Esophagus squamous epithelium (tissue), 5 donors: Measurements from ENCODE around the gene TAPT1. TPM values are rescaled to one million over a fixed set of nuclear protein-coding genes. Genes with fewer than 3 reads are reported as not detected.

Experiments
- DNase-seq: peaks from one replicate; lab custom pipeline; 2025; lab: John Stamatoyannopoulos, UW
- H3K27ac ChIP-seq, 4 donors: fragments of 200-600 bp; sonication (generic); one replicate each; pipeline ENCODE4 v1.5.1; 2016 to 2019; ENCODE audit warnings: mild to moderate bottlenecking in 1 of 4
- H3K27me3 ChIP-seq, 4 donors: fragments of 200-600 bp; sonication (generic); 1 replicate in 3 of 4; 2 replicates in 1 of 4; pipeline versions ENCODE4 v1.5.1 to v1.6.0; 2017 to 2021; ENCODE audit warnings: antibody characterized with exemption in 1 of 4
- H3K36me3 ChIP-seq, 3 donors: fragments of 200-600 bp; sonication (generic); one replicate each; pipeline ENCODE4 v1.5.1; 2016 to 2019
- H3K4me1 ChIP-seq, 3 donors: fragments of 200-600 bp; sonication (generic); one replicate each; pipeline ENCODE4 v1.5.1; 2017 to 2019
- H3K4me3 ChIP-seq, 4 donors: fragments of 200-600 bp; sonication (generic); 1 replicate in 3 of 4; 2 replicates in 1 of 4; pipeline ENCODE4 v1.5.1; 2016 to 2019; ENCODE audit warnings: mild to moderate bottlenecking in 2 of 4, moderate library complexity in 1 of 4
- H3K9me3 ChIP-seq, 3 donors: fragments of 200-600 bp; sonication (generic); one replicate each; pipeline ENCODE4 v1.5.1; 2016 to 2019
- CTCF ChIP-seq, 6 experiments: fragments of 450-650 bp in 4 of 6; fragments of 200-600 bp in 2 of 6; sonication (generic) in 2 of 6; IDR thresholded peaks; one replicate each; pipeline ENCODE4 v1.5.1; 2016 to 2019; ENCODE audit warnings: antibody characterized with exemption in 6 of 6, mild to moderate bottlenecking in 4 of 6, moderate library complexity in 4 of 6
- POLR2A ChIP-seq, 4 donors: fragments of 450-650 bp; IDR thresholded peaks; one replicate each; pipeline ENCODE4 v1.6.1; 2017; ENCODE audit warnings: antibody characterized with exemption in 4 of 4, mild to moderate bottlenecking in 4 of 4, moderate library complexity in 3 of 4
- WGBS, 2 donors: methylation state at CpG; one replicate each; pipeline ENCODE4 v1.1.5; 2018; 5-methylcytosine and 5-hydroxymethylcytosine counted together
- intact Hi-C: fragments of 100-400 bp; cut with DNase I; formaldehyde crosslinking; loops from one replicate; pipeline ENCODE4 v1.15.0; 2022
- total RNA-seq, 4 donors: library from RNA; depleted of rRNA; stranded (reverse); fragments of >200 nt; gene quantifications; one replicate each; pipeline ENCODE4 v1.1.0, GENCODE V29; 2016
- donor health status: DM: yes; HTN: yes; CAD: no.

Gene TAPT1
- total RNA-seq, 4 donors from 2014 or later = 9.4 to 23.8 (median 16.9) TPM

DNA sequence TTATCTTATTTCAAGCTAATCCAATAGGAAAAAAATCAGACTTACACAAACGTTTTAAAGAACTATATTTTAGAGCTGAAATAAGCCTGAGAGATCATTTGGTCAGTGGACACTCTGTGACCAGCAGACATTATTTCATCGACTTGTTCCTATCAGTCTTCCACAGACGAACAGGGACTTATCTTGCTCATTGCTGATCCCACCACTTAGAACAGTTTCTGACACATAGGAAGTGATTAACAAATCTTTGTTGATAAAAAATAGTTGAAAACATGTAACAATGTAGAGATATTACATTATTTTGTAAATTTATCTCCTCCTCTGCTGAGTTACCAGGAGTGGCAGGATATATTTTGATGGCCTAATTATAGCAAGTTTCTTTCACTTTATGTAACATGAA is 65.8 kb downstream of the TAPT1 start:
- Histone ChIP-seq H3K27ac (no peak overlapping the region), H3K36me3 (peaks cover 0 to 45% (median 0%) of the 10 kb centered on the region in 3 donors), H3K27me3 (peaks cover 0 to 5% (median 0%) of the 10 kb centered on the region in 4 donors), H3K4me3 (no peak overlapping the region), H3K9me3 (no peaks in the 10 kb centered on the region), H3K4me1 (peaks cover 0 to 5% (median 0%) of the 10 kb centered on the region in 3 donors)
- intact Hi-C loops = no loop called here
- WGBS, 2 donors = 85 to 87% methylated on average over 3 of the region's 3 CpGs
- DNase-seq = no peak
- TF ChIP-seq CTCF (IDR thresholded peaks at IDR 0.05) (no peak), POLR2A (IDR thresholded peaks at IDR 0.05) (no peak)

GRCh38 chr4:16159286-16159685 is 67.0 kb downstream of the TAPT1 start:
- no peak for TF ChIP-seq CTCF (IDR thresholded peaks at IDR 0.05)
- no peak for TF ChIP-seq POLR2A (IDR thresholded peaks at IDR 0.05)
- H3K4me1 ChIP-seq = peaks cover 0 to 5% (median 0%) of the 10 kb centered on the region in 3 donors
- no peak overlapping the region for H3K4me3 ChIP-seq
- no peaks in the 10 kb centered on the region for H3K9me3 ChIP-seq
- 91% methylated on average over 3 of the region's 3 CpGs for WGBS, 2 donors
- DNase-seq = no peak
- H3K27ac ChIP-seq = no peak overlapping the region
- peaks cover 0 to 34% (median 0%) of the 10 kb centered on the region in 3 donors for H3K36me3 ChIP-seq
- intact Hi-C loops = no loop called here
- peaks cover 0 to 5% (median 0%) of the 10 kb centered on the region in 4 donors for H3K27me3 ChIP-seq

DNA sequence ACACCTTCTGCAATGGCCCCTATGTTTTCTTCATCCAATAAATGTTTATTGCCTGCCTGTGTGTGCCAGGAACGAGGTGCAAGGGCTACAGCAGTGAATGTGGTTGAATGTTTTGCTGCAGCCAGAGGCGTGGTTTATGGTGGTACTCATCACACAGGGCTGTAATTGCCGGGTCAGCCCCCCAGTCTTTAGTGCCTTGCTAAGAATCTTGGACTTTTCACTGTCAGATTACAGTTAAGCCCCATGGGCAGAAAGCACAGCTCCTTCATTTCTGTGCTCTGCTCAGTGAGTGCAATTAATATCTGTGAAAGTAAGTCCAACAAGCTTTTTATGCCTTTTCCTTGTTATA is 67.8 kb downstream of the TAPT1 start:
- Histone ChIP-seq H3K36me3 (peaks cover 0 to 26% (median 0%) of the 10 kb centered on the region in 3 donors), H3K4me3 (no peak overlapping the region), H3K27ac (no peak overlapping the region), H3K4me1 (peaks cover 0 to 5% (median 0%) of the 10 kb centered on the region in 3 donors), H3K9me3 (no peaks in the 10 kb centered on the region), H3K27me3 (peaks cover 0 to 5% (median 0%) of the 10 kb centered on the region in 4 donors)
- TF ChIP-seq CTCF (IDR thresholded peaks at IDR 0.05) (no peak), POLR2A (IDR thresholded peaks at IDR 0.05) (no peak)
- intact Hi-C loops = no loop called here
- DNase-seq = no peak
- whole genome bisulfite sequencing, 2 donors = 50 to 60% methylated on average over 2 to 3 of the region's 3 CpGs

DNA sequence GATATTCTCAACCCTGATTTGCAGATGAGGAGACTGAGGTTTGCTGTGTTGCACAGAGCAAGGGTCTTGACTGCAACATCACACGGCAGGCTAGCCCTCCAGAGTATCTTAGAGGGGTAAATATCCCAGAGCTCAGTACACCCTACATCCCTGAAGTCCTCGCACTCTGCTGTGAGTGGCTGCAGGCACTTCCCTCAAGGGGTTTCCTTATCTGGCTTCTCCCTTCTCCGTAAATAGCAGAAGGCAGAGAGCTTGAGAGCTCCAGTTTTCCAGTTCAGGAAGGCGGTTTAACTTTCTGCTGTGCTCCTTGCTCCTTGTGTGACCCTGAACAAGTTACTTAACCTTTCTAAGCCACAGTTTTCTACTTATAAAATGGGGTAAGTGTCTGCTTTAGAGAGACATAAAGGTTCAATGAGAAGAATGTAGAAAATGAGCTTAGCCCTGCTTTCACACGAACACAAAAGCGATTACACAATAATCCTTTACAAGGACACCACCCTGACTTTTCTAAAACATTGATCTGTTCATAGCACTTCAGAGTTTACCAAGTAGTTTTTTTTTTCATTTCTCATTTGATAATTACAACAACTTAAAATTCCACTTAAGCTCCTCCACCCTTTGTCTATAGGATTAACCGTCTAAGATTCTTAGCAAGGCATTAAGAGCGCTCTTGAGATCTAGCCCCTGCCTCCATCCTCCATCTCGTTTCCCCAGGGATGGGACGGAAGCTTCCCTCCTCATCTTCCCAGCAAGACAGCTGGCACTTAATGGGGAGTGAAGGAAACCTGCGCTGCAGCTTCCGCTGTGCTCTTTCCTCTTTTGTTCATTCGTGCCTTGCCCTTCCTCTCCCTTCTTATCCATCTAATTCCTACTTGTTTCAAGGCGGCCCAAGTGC is 68.4 kb downstream of the TAPT1 start:
- TF ChIP-seq CTCF (IDR thresholded peaks at IDR 0.05) (no peak), POLR2A (IDR thresholded peaks at IDR 0.05) (no peak)
- 61 to 64% methylated on average over 14 of the region's 14 CpGs for WGBS, 2 donors

GRCh38 chr4:16155528-16156169 is 70.6 kb downstream of the TAPT1 start:
- Histone ChIP-seq H3K36me3 (peaks cover 0 to 8% (median 0%) of the 10 kb centered on the region in 3 donors), H3K27ac (no peak overlapping the region), H3K9me3 (no peaks in the 10 kb centered on the region), H3K4me1 (peaks cover 0 to 5% (median 0%) of the 10 kb centered on the region in 3 donors), H3K4me3 (no peak overlapping the region), H3K27me3 (peaks cover 0 to 14% (median 0%) of the 10 kb centered on the region in 4 donors)
- WGBS, 2 donors = 51 to 54% methylated on average over 5 to 9 of the region's 9 CpGs
- intact Hi-C loops = no loop called here
- no peak for DNase-seq
- TF ChIP-seq POLR2A (IDR thresholded peaks at IDR 0.05) (no peak), CTCF (IDR thresholded peaks at IDR 0.05) (no peak)

More for the DNA sequence above, 68.4 kb downstream of the TAPT1 start:
- Histone ChIP-seq H3K4me3 (no peak overlapping the region), H3K4me1 (peaks cover 0 to 5% (median 0%) of the 10 kb centered on the region in 3 donors), H3K27ac (no peak overlapping the region), H3K27me3 (peaks cover 0 to 5% (median 0%) of the 10 kb centered on the region in 4 donors), H3K36me3 (peaks cover 0 to 19% (median 0%) of the 10 kb centered on the region in 3 donors), H3K9me3 (no peaks in the 10 kb centered on the region)
- no peak for DNase-seq
- intact Hi-C loops = no loop called here
